ENCODE measurements around the gene RBM43. TPM values are rescaled to one million over a fixed set of nuclear protein-coding genes. Genes with fewer than 3 reads are reported as not detected.
A peak's percentile ranks its signal among the peaks of the same experiment; 100 is the strongest.
"Not testable (repeated sequence)": the region's sequence is repeated elsewhere in the genome, so short reads cannot be mapped to it uniquely, and the experiment has no call there.

RBM43 gene
- 1 to 10 TPM; 2.4 to 3.8 TPM for total RNA-seq

DNA sequence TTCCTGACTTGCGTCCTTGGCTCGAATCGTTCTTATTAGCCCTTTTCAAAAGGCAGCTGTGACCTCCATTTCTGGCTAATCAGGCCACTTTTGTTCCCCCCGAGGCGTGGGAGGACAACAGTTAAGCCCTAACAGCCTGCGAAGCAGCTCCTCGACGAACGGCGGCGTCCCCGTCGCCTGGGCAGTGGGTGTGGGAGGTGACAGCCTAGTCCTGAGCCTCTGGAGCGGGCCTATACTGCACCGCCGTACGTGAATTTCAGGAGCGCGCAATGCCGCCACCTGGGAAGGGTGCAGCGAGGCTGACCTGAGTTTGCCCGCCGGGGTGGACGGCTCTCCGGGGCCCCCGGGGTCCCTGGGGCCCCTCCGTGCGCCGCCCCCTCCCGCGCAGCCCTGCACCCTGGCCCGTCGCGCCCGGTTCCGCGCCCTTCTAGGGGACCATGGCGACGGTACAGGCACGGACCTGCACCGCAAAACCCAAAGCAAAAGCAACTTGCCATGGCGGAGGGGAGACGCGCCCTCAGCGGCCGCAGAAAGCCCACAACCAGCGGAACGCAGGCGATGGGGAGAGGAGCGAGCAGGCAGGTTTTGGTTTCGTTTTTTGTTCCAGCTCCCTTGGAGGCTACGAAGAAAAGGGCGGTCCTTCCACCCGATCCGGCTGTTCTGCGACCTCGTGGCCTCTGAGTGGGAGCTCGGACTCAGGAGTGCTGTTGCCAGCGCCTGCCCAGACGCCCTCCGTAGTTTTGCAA lies at the start of gene RBM43:
Gene RBM43, minus strand, starts transcription at position 633 of the 746 bp plus-strand sequence. Its CDS starts 136 bp downstream, at position 497.
- Histone ChIP-seq H3K27ac (peak within 1 kb of the TSS; percentile 96), H3K4me3 (peak within 1 kb of the TSS; percentile 69), H3K9ac (ENCODE audit: low read depth in 2 of 2, low read length in 2 of 2) (peak within 1 kb of the TSS; percentile 76 to 78), H3K27me3 (no peaks in the 10 kb centered on the region), H3K9me3 (no peaks in the 10 kb centered on the region), H3K4me1 (no peaks in the 10 kb centered on the region), H3K36me3 (no peaks in the 10 kb centered on the region)
- peak; percentile 88 for DNase-seq
- intact Hi-C loops (cut with DNase I), result loop anchor here (10.0 kb wide), 1 partner anchor 173 kb away; no protein-coding TSS in a partner anchor
- TF ChIP-seq, protein P1, sequence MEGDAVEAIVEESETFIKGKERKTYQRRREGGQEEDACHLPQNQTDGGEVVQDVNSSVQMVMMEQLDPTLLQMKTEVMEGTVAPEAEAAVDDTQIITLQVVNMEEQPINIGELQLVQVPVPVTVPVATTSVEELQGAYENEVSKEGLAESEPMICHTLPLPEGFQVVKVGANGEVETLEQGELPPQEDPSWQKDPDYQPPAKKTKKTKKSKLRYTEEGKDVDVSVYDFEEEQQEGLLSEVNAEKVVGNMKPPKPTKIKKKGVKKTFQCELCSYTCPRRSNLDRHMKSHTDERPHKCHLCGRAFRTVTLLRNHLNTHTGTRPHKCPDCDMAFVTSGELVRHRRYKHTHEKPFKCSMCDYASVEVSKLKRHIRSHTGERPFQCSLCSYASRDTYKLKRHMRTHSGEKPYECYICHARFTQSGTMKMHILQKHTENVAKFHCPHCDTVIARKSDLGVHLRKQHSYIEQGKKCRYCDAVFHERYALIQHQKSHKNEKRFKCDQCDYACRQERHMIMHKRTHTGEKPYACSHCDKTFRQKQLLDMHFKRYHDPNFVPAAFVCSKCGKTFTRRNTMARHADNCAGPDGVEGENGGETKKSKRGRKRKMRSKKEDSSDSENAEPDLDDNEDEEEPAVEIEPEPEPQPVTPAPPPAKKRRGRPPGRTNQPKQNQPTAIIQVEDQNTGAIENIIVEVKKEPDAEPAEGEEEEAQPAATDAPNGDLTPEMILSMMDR (IDR thresholded peaks at IDR 0.05), result no peak

DNA sequence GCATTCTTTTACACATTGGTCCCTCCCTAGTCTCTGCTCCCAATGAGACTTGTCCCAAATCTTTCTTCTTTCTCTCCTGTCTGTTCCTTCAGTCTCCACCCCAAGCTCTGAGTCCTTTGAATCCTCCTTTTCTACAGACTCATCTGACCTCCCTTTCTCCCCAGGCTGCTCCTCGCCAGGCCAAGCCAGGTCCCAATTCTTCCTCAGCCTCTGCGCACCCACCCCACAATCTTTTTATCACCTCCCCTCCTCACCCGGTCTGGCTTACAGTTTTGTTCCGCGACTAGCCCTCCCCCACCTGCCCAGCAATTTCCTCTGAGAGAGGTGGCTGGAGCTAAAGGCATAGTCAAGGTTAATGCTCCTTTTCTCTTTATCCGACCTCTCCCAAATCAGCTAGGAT lies 48.6 kb upstream of the RBM43 start:
- H3K36me3 ChIP-seq; DNase-seq; H3K9me3 ChIP-seq; H3K4me3 ChIP-seq; intact Hi-C loops (cut with DNase I); H3K9ac ChIP-seq (ENCODE audit: low read depth in 2 of 2, low read length in 2 of 2); H3K27ac ChIP-seq; H3K4me1 ChIP-seq; H3K27me3 ChIP-seq: not testable (repeated sequence)

DNA sequence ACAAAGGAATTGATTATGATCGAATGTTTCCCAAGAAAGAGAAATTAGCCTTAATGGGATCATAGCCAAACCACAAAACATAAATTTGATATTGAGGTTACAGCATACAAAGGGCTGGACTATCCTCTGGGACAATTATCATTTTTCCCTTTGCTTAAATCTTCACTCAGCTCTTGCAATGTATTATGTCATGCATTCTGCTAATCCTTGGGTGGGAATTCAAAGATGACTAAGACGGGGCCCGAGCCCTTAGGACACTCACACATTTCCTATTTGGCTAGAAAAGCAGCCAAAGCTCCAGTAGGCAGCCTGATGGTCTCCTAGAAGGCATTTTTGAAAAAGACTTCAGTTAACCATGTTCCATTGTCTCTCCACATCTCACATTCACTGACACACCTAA lies 45.0 kb upstream of the RBM43 start:
- Histone ChIP-seq H3K27ac (no peak overlapping the region), H3K4me3 (no peak overlapping the region), H3K27me3 (no peaks in the 10 kb centered on the region), H3K4me1 (no peaks in the 10 kb centered on the region), H3K36me3 (no peaks in the 10 kb centered on the region), H3K9ac (ENCODE audit: low read depth in 2 of 2, low read length in 2 of 2) (no peak overlapping the region), H3K9me3 (no peaks in the 10 kb centered on the region)
- TF ChIP-seq, protein P1 (IDR thresholded peaks at IDR 0.05), result no peak
- intact Hi-C loops (cut with DNase I), result no loop called here
- DNase-seq, result no peak

DNA sequence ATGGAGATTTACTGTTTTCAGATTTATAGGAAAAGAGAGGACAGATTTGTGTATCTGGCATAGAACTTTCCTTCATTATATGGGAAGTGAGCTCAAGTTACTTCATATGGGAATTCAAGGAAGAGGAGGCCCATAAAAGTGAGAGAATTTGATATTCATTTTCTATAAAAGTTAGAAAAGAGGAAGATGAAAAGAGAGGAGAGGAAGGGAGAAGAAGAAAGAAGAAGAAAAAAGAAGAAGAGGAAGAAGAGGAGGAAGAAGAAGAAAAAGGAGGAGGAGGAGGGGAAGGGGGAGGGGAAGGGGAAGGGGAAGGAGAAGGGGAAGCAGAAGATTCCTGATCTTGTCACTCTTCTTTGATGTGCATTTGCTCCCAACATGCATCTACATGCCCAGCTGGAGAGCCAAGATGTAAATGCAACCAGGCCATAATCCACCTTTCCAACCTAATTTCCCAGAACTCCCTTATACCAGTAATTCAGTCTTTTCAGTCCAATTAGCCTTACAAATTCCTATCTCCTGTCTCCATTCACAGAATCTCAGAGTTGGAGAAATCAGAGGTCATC lies 43.5 kb upstream of the RBM43 start:
- Histone ChIP-seq H3K27ac (no peak overlapping the region), H3K4me3 (no peak overlapping the region), H3K36me3 (no peaks in the 10 kb centered on the region), H3K9me3 (no peaks in the 10 kb centered on the region), H3K27me3 (no peaks in the 10 kb centered on the region), H3K9ac (ENCODE audit: low read depth in 2 of 2, low read length in 2 of 2) (no peak overlapping the region), H3K4me1 (no peaks in the 10 kb centered on the region)
- no peak for DNase-seq
- TF ChIP-seq, protein P1 (IDR thresholded peaks at IDR 0.05), result no peak
- intact Hi-C loops (cut with DNase I), result no loop called here

DNA sequence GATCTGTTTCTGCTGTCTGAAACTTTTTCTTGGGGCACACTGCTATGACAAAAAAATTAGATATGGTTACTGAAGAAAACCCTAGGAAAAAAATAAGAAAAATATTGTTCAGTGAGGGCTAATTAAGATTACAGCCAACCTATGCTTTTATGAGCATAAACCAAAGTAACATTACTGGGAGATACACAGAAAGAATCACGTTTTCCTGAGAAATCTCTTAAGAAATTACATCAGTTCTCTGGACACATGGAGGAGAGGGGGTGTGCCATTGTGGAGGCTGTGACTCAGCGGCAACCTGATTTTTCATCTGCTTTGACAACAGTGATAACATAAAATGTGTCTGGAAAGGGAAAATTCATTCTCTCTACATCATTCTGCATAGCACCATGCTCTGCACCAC lies 41.2 kb upstream of the RBM43 start:
- TF ChIP-seq, protein P1 (IDR thresholded peaks at IDR 0.05), result no peak
- intact Hi-C loops (cut with DNase I), result no loop called here
- H3K4me3 ChIP-seq, result no peak overlapping the region

DNA sequence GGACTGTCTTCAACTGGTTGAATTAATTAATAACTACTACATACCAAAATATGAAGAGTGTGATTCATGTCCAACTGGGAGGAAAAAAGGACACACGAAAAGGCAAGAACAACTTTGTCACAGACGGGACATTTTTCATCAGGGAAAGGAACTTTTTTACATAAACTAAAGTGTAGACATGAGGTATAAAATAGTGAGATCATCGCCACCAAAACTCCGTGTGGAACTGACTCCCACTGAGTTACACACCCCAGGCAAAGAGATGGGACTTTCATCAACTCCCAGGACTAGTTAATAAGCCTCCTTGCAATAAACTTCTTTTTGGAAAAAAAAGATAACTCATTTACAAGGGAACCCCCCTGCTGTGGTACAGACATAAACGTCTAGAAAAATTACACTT lies 40.7 kb upstream of the RBM43 start:
- TF ChIP-seq, protein P1 (IDR thresholded peaks at IDR 0.05), result no peak
- Histone ChIP-seq H3K9me3 (no peaks in the 10 kb centered on the region), H3K36me3 (no peaks in the 10 kb centered on the region), H3K4me3 (no peak overlapping the region), H3K4me1 (no peaks in the 10 kb centered on the region), H3K27ac (no peak overlapping the region), H3K9ac (ENCODE audit: low read depth in 2 of 2, low read length in 2 of 2) (no peak overlapping the region), H3K27me3 (no peaks in the 10 kb centered on the region)
- intact Hi-C loops (cut with DNase I), result no loop called here
- DNase-seq, result no peak

More for the DNA sequence above, 41.2 kb upstream of the RBM43 start:
- Histone ChIP-seq H3K27ac (no peak overlapping the region), H3K9ac (ENCODE audit: low read depth in 2 of 2, low read length in 2 of 2) (no peak overlapping the region), H3K27me3 (no peaks in the 10 kb centered on the region), H3K4me1 (no peaks in the 10 kb centered on the region), H3K36me3 (no peaks in the 10 kb centered on the region), H3K9me3 (no peaks in the 10 kb centered on the region)
- no peak for DNase-seq
